ENCODE measurements around the gene PPFIBP2. TPM values are rescaled to one million over a fixed set of nuclear protein-coding genes. Genes with fewer than 3 reads are reported as not detected.

The PPFIBP2 gene
- polyA plus RNA-seq = 10 to 100 TPM; 27.4 to 32.1 TPM

DNA sequence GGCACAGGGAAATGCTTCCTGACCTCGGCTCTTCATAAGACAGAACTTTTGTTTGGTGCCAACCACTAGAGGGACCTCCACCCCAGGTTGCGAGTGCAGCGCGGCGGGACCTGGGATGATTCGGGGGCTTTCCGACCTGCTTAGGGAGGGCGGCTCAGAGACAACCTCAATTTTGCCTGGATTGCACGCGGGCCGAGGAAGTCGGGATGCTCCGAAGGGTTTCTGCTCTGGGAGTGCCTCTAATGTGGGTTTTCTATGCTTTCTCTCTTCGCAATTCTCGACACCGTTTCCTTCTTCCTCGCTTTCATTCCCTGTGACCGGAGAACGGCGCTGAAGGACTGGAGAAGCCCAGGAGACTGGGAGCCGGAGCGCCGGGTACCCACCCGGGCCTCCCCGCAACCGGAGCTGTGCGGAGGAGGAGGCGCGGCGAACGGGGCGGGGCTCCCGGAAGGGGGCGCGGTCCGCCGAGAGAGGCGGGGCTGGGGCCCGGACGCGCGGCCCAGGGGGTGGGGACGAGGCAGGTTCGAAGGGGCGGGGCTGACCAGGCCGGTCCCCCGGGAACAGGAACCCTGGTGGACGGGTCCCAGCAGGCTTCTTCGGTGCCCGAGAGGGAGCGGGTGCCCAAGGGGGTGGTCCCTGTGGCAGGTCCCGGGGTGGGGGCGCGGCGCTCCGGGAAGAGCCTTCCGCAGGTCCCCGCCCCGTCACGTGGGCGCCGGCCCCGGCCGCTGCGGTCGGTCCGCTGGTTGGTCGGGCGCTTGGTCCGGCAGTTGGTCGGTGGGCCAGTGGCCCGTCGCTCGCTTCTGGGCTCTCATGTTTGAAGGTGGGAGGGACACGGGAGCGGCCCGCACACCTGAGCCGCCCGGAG, at the start of gene PPFIBP2:
Gene PPFIBP2, plus strand, starts transcription at position 766 of the 865 bp plus-strand sequence. CDS start 35,477 bp downstream, outside the sequence.
- peaks cover 0 to 7% of the 10 kb centered on the region in 2 donors for H3K4me1 ChIP-seq (ENCODE audit: control insufficient read depth in 2 of 2, insufficient read depth in 2 of 2, low read length in 1 of 2)
- peak within 1 kb of the TSS; percentile 80 to 84 for H3K4me3 ChIP-seq (ENCODE audit: low read depth in 1 of 2, low read length in 2 of 2)
- H3K27ac ChIP-seq (ENCODE audit: low read depth in 2 of 2, low read length in 1 of 2) = peak within 1 kb of the TSS; percentile 85 to 96
- no peaks in the 10 kb centered on the region for H3K27me3 ChIP-seq (ENCODE audit: control insufficient read depth in 1 of 2, insufficient read depth in 2 of 2, low read length in 2 of 2)
- no peaks in the 10 kb centered on the region for H3K9me3 ChIP-seq (ENCODE audit: control insufficient read depth in 2 of 2, insufficient read depth in 1 of 2, low read depth in 1 of 2, low read length in 1 of 2)
- WGBS, 2 donors = 1% methylated on average over 55 to 79 of the region's 79 CpGs
- peaks cover 0 to 2% of the 10 kb centered on the region in 2 donors for H3K36me3 ChIP-seq (ENCODE audit: control insufficient read depth in 2 of 2, insufficient read depth in 2 of 2, low read length in 1 of 2)

DNA sequence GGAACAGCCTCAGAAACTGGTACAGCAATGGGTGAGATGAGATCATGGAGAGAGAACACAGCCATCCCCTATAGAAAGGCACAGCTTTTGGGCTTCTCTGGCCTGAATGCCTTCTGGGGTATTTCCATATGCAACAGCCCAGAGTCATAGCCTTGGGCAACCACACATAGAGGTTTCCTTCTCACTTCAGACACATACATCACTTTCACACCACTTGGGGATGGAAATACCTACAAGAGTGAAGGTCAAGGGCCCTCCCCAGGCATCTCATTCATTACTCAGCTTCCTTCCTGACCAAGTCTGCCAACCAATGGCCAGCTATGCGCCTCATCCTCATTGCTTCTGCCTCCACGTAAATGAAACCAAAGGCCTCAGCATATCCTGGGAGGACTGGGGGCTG, 46.1 kb upstream of the PPFIBP2 start:
- H3K4me3 ChIP-seq (ENCODE audit: low read depth in 1 of 2, low read length in 2 of 2) = no peak overlapping the region
- H3K27me3 ChIP-seq (ENCODE audit: control insufficient read depth in 1 of 2, insufficient read depth in 2 of 2, low read length in 2 of 2) = no peaks in the 10 kb centered on the region
- H3K9me3 ChIP-seq (ENCODE audit: control insufficient read depth in 2 of 2, insufficient read depth in 1 of 2, low read depth in 1 of 2, low read length in 1 of 2) = no peaks in the 10 kb centered on the region
- 81 to 87% methylated on average over 2 of the region's 2 CpGs for WGBS, 2 donors
- no peaks in the 10 kb centered on the region for H3K4me1 ChIP-seq (ENCODE audit: control insufficient read depth in 2 of 2, insufficient read depth in 2 of 2, low read length in 1 of 2)
- no peaks in the 10 kb centered on the region for H3K36me3 ChIP-seq (ENCODE audit: control insufficient read depth in 2 of 2, insufficient read depth in 2 of 2, low read length in 1 of 2)
- no peak overlapping the region for H3K27ac ChIP-seq (ENCODE audit: low read depth in 2 of 2, low read length in 1 of 2)

DNA sequence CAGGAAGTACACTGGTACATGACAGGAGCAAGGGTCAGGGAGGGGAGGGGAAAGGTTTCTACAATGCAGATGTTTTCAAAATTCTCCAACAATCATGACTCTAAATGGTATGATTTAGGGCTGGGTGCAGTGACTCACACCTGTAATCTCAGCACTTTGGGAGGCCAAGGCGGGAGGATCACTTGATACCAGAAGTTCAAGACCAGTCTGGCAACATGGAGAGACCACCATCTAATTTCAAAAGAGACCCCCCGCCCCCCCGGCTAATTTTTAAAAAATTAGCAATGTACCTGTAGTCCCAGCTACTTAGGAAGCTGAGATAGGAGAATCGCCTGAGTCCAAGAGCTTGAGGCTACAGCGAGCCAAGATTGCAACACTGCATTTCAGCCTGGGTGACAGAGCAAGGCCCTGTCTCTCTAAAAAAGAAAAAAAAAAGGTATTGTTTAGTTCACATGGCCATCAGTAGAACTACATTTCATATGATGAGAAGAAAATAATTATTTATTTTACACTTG, 44.4 kb upstream of the PPFIBP2 start:
- no peak overlapping the region for H3K4me3 ChIP-seq (ENCODE audit: low read depth in 1 of 2, low read length in 2 of 2)
- H3K36me3 ChIP-seq (ENCODE audit: control insufficient read depth in 2 of 2, insufficient read depth in 2 of 2, low read length in 1 of 2) = no peaks in the 10 kb centered on the region
- H3K27me3 ChIP-seq (ENCODE audit: control insufficient read depth in 1 of 2, insufficient read depth in 2 of 2, low read length in 2 of 2) = no peaks in the 10 kb centered on the region
- WGBS, 2 donors = 92 to 93% methylated on average over 5 of the region's 5 CpGs
- H3K4me1 ChIP-seq (ENCODE audit: control insufficient read depth in 2 of 2, insufficient read depth in 2 of 2, low read length in 1 of 2) = no peaks in the 10 kb centered on the region
- H3K9me3 ChIP-seq (ENCODE audit: control insufficient read depth in 2 of 2, insufficient read depth in 1 of 2, low read depth in 1 of 2, low read length in 1 of 2) = no peaks in the 10 kb centered on the region
- H3K27ac ChIP-seq (ENCODE audit: low read depth in 2 of 2, low read length in 1 of 2) = no peak overlapping the region

DNA sequence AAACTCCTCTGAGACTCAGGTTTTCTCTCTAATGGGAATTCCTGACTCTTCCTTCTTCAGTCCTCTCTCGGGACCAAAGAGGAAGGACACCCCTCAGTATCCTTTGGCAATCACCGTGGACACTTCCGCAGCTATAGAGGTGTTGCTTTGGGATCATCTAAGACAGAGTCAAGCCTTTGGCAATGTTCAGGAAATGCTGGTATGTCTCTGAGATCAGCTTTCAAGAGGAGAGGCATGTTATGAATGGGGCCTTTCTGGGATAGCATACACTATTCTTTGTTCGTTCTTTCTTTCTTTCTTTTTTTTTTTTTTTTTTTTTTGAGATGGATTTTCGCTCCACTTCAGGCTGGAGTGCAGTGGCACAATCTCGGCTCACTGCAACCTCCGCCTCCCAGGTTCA, 42.7 kb upstream of the PPFIBP2 start:
- Histone ChIP-seq H3K4me3 (ENCODE audit: low read depth in 1 of 2, low read length in 2 of 2) (no peak overlapping the region), H3K27me3 (ENCODE audit: control insufficient read depth in 1 of 2, insufficient read depth in 2 of 2, low read length in 2 of 2) (no peaks in the 10 kb centered on the region), H3K4me1 (ENCODE audit: control insufficient read depth in 2 of 2, insufficient read depth in 2 of 2, low read length in 1 of 2) (no peaks in the 10 kb centered on the region), H3K9me3 (ENCODE audit: control insufficient read depth in 2 of 2, insufficient read depth in 1 of 2, low read depth in 1 of 2, low read length in 1 of 2) (no peaks in the 10 kb centered on the region), H3K27ac (ENCODE audit: low read depth in 2 of 2, low read length in 1 of 2) (no peak overlapping the region), H3K36me3 (ENCODE audit: control insufficient read depth in 2 of 2, insufficient read depth in 2 of 2, low read length in 1 of 2) (no peaks in the 10 kb centered on the region)
- WGBS, 2 donors = 90 to 91% methylated on average over 7 of the region's 7 CpGs

DNA sequence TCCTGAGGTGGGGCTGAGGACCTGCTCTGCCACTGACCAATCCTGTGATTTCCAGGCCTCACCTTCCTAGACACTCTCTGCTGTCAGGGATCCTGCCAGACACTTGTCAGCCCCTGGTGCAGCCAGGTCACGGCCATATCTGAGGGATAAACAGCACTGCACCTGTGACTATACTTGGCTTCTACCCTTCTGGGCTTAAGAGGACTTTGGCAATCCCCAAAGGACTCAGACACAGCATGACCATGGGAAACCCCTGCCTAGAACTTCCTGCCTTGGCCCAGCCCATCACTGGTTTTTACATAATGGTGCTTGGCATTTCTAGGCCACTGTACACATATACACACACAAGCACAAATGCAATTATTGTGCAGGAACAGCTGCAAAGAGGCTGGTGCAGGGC, 40.1 kb upstream of the PPFIBP2 start:
- Histone ChIP-seq H3K4me1 (ENCODE audit: control insufficient read depth in 2 of 2, insufficient read depth in 2 of 2, low read length in 1 of 2) (no peaks in the 10 kb centered on the region), H3K27me3 (ENCODE audit: control insufficient read depth in 1 of 2, insufficient read depth in 2 of 2, low read length in 2 of 2) (no peaks in the 10 kb centered on the region), H3K4me3 (ENCODE audit: low read depth in 1 of 2, low read length in 2 of 2) (no peak overlapping the region), H3K36me3 (ENCODE audit: control insufficient read depth in 2 of 2, insufficient read depth in 2 of 2, low read length in 1 of 2) (no peaks in the 10 kb centered on the region), H3K9me3 (ENCODE audit: control insufficient read depth in 2 of 2, insufficient read depth in 1 of 2, low read depth in 1 of 2, low read length in 1 of 2) (no peaks in the 10 kb centered on the region), H3K27ac (ENCODE audit: low read depth in 2 of 2, low read length in 1 of 2) (no peak overlapping the region)
- WGBS, 2 donors = 68 to 71% methylated on average over 1 of the region's 1 CpG

DNA sequence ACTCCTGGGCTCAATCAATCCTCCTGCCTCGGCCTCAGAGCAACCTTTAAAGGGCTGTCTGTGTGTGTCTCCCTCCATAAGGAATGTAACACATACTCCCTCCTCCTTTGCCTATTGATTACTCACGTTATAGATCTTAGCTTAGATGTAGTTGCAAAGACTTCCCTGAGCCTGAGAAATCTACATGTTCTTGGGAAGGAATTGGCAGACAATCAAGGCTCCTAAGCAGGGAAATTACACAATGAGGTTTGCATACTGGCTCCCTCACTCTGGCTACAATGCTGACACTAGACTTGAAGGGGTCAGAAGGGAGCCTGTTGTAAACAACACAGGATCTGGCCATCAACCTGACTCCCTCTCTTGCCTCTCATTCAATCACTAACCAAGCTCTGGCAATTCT, 33.7 kb upstream of the PPFIBP2 start:
- H3K4me1 ChIP-seq (ENCODE audit: control insufficient read depth in 2 of 2, insufficient read depth in 2 of 2, low read length in 1 of 2) = no peaks in the 10 kb centered on the region
- H3K36me3 ChIP-seq (ENCODE audit: control insufficient read depth in 2 of 2, insufficient read depth in 2 of 2, low read length in 1 of 2) = no peaks in the 10 kb centered on the region
- no peak overlapping the region for H3K27ac ChIP-seq (ENCODE audit: low read depth in 2 of 2, low read length in 1 of 2)
- H3K9me3 ChIP-seq (ENCODE audit: control insufficient read depth in 2 of 2, insufficient read depth in 1 of 2, low read depth in 1 of 2, low read length in 1 of 2) = no peaks in the 10 kb centered on the region
- H3K27me3 ChIP-seq (ENCODE audit: control insufficient read depth in 1 of 2, insufficient read depth in 2 of 2, low read length in 2 of 2) = no peaks in the 10 kb centered on the region
- WGBS, 2 donors = 50 to 53% methylated on average over 2 of the region's 2 CpGs
- H3K4me3 ChIP-seq (ENCODE audit: low read depth in 1 of 2, low read length in 2 of 2) = no peak overlapping the region

DNA sequence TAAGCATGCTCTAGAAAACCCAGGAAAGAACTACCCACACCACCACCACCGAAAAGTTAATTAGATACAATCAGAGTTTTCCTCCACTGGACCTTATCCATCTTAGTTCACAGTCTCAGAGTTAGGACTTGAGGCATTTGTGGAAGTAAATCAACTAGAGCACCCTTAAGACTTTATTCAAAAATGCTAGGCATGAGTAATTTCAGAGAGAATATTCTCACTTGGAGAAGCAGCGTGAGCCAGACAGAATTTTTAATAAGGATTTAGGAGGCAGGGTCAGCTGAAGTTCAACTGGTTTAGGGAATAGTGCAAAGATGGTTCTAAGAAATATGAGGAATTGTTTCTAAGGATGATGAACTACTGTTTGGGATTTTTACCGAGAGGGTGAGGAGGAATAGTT, 29.7 kb upstream of the PPFIBP2 start:
- Histone ChIP-seq H3K4me3 (ENCODE audit: low read depth in 1 of 2, low read length in 2 of 2) (no peak overlapping the region), H3K9me3 (ENCODE audit: control insufficient read depth in 2 of 2, insufficient read depth in 1 of 2, low read depth in 1 of 2, low read length in 1 of 2) (no peaks in the 10 kb centered on the region), H3K4me1 (ENCODE audit: control insufficient read depth in 2 of 2, insufficient read depth in 2 of 2, low read length in 1 of 2) (no peaks in the 10 kb centered on the region), H3K36me3 (ENCODE audit: control insufficient read depth in 2 of 2, insufficient read depth in 2 of 2, low read length in 1 of 2) (no peaks in the 10 kb centered on the region), H3K27ac (ENCODE audit: low read depth in 2 of 2, low read length in 1 of 2) (no peak overlapping the region), H3K27me3 (ENCODE audit: control insufficient read depth in 1 of 2, insufficient read depth in 2 of 2, low read length in 2 of 2) (no peaks in the 10 kb centered on the region)
- 64 to 73% methylated on average over 3 of the region's 3 CpGs for WGBS, 2 donors

DNA sequence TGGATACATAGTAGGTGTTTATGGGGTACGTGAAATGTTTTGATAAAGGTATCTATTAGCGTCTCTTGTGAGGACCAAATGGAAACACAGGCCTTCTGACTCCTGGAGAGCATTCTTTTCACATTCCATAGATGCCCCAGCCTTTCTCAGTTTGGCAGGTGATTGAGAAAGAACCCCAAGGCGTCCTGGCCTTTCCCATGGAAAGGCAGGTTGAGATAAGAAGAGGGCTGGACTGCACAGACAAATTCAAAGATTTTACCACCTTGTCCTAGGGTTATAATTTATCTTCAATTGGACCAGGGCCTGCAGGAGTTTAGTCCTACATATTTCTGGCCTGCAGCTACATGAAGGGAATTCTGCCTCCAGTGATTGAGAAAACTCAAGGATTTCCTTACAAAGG, 29.2 kb upstream of the PPFIBP2 start:
- WGBS, 2 donors = 71 to 77% methylated on average over 3 of the region's 3 CpGs
- Histone ChIP-seq H3K27ac (ENCODE audit: low read depth in 2 of 2, low read length in 1 of 2) (no peak overlapping the region), H3K27me3 (ENCODE audit: control insufficient read depth in 1 of 2, insufficient read depth in 2 of 2, low read length in 2 of 2) (no peaks in the 10 kb centered on the region), H3K4me3 (ENCODE audit: low read depth in 1 of 2, low read length in 2 of 2) (no peak overlapping the region), H3K4me1 (ENCODE audit: control insufficient read depth in 2 of 2, insufficient read depth in 2 of 2, low read length in 1 of 2) (no peaks in the 10 kb centered on the region), H3K9me3 (ENCODE audit: control insufficient read depth in 2 of 2, insufficient read depth in 1 of 2, low read depth in 1 of 2, low read length in 1 of 2) (no peaks in the 10 kb centered on the region), H3K36me3 (ENCODE audit: control insufficient read depth in 2 of 2, insufficient read depth in 2 of 2, low read length in 1 of 2) (no peaks in the 10 kb centered on the region)

DNA sequence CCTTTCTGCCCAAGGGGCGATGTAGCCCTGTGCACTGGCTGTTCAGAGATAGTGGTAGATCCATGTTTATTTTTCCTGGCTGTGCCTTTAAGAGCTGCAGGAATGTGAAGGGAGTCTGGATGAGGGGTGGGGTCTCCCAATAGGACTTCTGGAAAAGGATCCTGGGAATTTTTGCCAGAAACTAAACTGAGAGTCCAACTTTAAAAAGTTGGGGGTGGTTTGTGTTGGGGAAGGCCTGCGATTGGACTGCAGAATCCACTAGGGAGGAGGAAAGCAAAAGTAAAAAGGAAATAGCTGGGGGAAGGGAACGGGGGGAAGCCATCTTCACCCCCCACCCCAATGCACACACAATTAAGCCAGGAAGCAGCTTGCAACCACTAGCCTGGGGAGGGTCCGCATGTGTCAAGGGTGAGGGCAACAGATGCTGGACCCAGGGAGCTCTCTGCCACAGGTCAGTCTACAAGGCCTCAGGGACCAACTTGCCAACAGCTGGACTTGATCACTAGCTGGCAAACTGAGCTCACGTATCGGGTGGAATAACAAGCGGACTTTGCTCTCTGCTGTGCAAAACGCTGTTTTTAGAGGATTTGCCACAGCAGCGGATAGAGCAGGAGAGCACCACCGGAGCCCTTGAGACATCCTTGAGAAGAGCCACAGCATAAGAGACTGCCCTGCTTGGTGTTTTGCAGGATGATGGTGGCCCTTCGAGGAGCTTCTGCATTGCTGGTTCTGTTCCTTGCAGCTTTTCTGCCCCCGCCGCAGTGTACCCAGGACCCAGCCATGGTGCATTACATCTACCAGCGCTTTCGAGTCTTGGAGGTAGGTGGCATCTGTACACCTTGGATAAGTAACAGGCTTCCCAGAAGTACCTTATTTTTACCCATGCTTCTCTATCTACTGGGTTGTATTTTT, 28.4 kb upstream of the PPFIBP2 start, which contains the start of gene OLFML1:
Gene OLFML1, plus strand, starts transcription at position 321 of the 912 bp plus-strand sequence. Its CDS starts 370 bp downstream, at position 691.
- WGBS, 2 donors = 61 to 64% methylated on average over 15 of the region's 15 CpGs

More for the DNA sequence above, 28.4 kb upstream of the PPFIBP2 start, which contains the start of gene OLFML1:
- Histone ChIP-seq H3K9me3 (ENCODE audit: control insufficient read depth in 2 of 2, insufficient read depth in 1 of 2, low read depth in 1 of 2, low read length in 1 of 2) (no peaks in the 10 kb centered on the region), H3K27me3 (ENCODE audit: control insufficient read depth in 1 of 2, insufficient read depth in 2 of 2, low read length in 2 of 2) (no peaks in the 10 kb centered on the region), H3K36me3 (ENCODE audit: control insufficient read depth in 2 of 2, insufficient read depth in 2 of 2, low read length in 1 of 2) (no peaks in the 10 kb centered on the region), H3K4me3 (ENCODE audit: low read depth in 1 of 2, low read length in 2 of 2) (peak within 1 kb of the TSS in 1 of 2 donors; percentile 26), H3K27ac (ENCODE audit: low read depth in 2 of 2, low read length in 1 of 2) (peak within 1 kb of the TSS in 1 of 2 donors; percentile 11), H3K4me1 (ENCODE audit: control insufficient read depth in 2 of 2, insufficient read depth in 2 of 2, low read length in 1 of 2) (no peaks in the 10 kb centered on the region)
